MM.1S (cell line): Measurements from ENCODE around the gene PDZD8.

ENCODE experiments used
- DNase-seq: peaks from one replicate; pipeline ENCODE4 v3.0.0-alpha.2; 2015
- H2AFZ ChIP-seq: fragments of 300-600 bp; sonication (generic); 2 replicates; pipeline ENCODE4 v1.6.0; 2016; ENCODE audit warnings: antibody characterized with exemption, low read length
- H3F3A ChIP-seq: fragments of 300-600 bp; sonication (generic); 2 replicates; pipeline ENCODE4 v1.6.1; 2016; ENCODE audit warnings: mild to moderate bottlenecking, antibody characterized with exemption, low read length, moderate library complexity, mixed read lengths; ENCODE audit not compliant: insufficient read depth
- H3K27ac ChIP-seq: fragments of 300-600 bp; sonication (generic); 2 replicates; pipeline ENCODE4 v1.5.1; 2016; ENCODE audit warnings: mild to moderate bottlenecking, low read length
- H3K27me3 ChIP-seq: fragments of 300-600 bp; sonication (generic); replicated peaks from 2 replicates; pipeline ENCODE4 v1.6.0; 2016; ENCODE audit warnings: low read length; ENCODE audit not compliant: insufficient read depth
- H3K36me3 ChIP-seq: fragments of 300-600 bp; sonication (generic); replicated peaks from 2 replicates; pipeline ENCODE4 v1.6.1; 2016; ENCODE audit warnings: mild to moderate bottlenecking, low read length, mixed read lengths; ENCODE audit not compliant: insufficient read depth
- H3K4me1 ChIP-seq: fragments of 300-600 bp; sonication (generic); 2 replicates; pipeline ENCODE4 v1.6.1; 2016; ENCODE audit warnings: low read length, mixed read lengths
- H3K4me2 ChIP-seq: fragments of 300-600 bp; sonication (generic); 2 replicates; pipeline ENCODE4 v1.6.0; 2016; ENCODE audit warnings: low read depth, low read length
- H3K4me3 ChIP-seq: fragments of 300-600 bp; sonication (generic); 2 replicates; pipeline ENCODE4 v1.5.1; 2016; ENCODE audit warnings: low read length, mixed read lengths
- H3K79me2 ChIP-seq: fragments of 300-600 bp; sonication (generic); 2 replicates; pipeline ENCODE4 v1.6.1; 2016; ENCODE audit warnings: mixed run types, low read length, mixed read lengths
- H3K9ac ChIP-seq: fragments of 300-600 bp; sonication (generic); 2 replicates; pipeline ENCODE4 v1.6.1; 2016; ENCODE audit warnings: low read length, mixed read lengths
- H3K9me2 ChIP-seq: fragments of 300-600 bp; sonication (generic); replicated peaks from 2 replicates; pipeline ENCODE4 v1.6.1; 2016; ENCODE audit warnings: mild to moderate bottlenecking, low read length, mixed read lengths; ENCODE audit not compliant: insufficient read depth
- H3K9me3 ChIP-seq: fragments of 300-600 bp; sonication (generic); replicated peaks from 2 replicates; pipeline ENCODE4 v1.6.1; 2016; ENCODE audit warnings: mild to moderate bottlenecking, low read length, mixed read lengths; ENCODE audit not compliant: insufficient read depth
- H4K20me1 ChIP-seq: fragments of 300-600 bp; sonication (generic); 2 replicates; pipeline ENCODE4 v1.6.1; 2016; ENCODE audit warnings: mild to moderate bottlenecking, low read length, moderate library complexity, mixed read lengths; ENCODE audit not compliant: insufficient read depth
- CTCF ChIP-seq: fragments of 300-600 bp; sonication (generic); IDR thresholded peaks from 2 replicates; pipeline ENCODE4 v1.5.1; 2016; ENCODE audit warnings: antibody characterized with exemption, low read length, mixed read lengths
- EZH2 ChIP-seq: fragments of 300-600 bp; sonication (generic); optimal IDR thresholded peaks from 2 replicates; pipeline ENCODE3; 2017; ENCODE audit warnings: low read depth, mild to moderate bottlenecking, antibody characterized with exemption, low read length, mixed read lengths
- EZH2phosphoT487 ChIP-seq: fragments of 300-600 bp; sonication (generic); IDR thresholded peaks from 2 replicates; pipeline ENCODE4 v1.6.1; 2018; ENCODE audit warnings: antibody characterized with exemption, low read length

The PDZD8 gene

DNA sequence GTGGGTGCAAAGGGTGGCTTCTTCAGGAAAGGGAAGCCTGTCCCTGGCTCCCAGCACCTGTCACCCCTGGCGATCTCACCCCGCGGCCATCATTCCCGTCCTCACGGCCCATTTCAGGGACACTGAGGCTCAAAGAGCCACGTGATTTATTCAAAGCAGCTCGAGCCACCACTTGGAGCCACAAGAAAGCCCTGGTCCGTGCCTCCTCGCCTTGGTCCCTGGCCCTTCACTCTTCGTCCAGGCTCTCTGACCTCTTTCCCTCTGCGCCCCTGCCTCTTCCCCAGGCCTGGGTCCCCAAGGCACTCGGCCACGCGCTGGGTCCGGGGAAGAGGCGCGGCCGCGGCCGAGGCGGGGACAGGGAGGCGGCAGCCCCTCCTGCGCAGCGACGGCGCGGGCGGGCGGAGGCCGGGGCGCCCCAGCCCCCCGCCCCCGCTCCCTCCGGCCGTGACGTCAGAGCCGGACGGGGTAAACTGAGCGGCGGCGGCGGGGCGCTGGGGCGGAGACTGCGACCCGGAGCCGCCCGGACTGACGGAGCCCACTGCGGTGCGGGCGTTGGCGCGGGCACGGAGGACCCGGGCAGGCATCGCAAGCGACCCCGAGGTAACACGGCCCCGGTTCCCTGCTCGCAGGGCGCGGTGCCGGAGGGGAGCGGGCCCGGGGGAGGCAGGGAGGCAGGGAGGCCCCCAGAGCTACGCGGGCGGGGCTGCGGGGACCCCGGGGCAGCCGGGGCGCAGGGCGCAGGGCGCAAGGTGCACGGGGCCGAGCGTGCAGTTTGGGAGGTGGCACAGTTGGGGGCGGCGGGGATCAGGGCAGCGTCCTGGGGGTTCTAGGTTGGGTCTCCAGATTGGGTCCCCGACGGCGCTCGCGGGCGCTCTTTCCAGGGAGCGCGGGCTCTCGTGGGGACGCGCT, 134.4 kb downstream of the PDZD8 start, which contains the start of gene SLC18A2:
TSS of gene SLC18A2 (plus strand) at position 494 of the 909 bp plus-strand sequence. CDS start 580 bp downstream, outside the sequence.
- H2AFZ ChIP-seq = no peak within 1 kb of the TSS
- TF ChIP-seq EZH2phosphoT487 (no peak), EZH2 (no peak), CTCF (no peak)

GRCh38 chr10:117239721-117240620, 135.3 kb downstream of the PDZD8 start:
- H4K20me1 ChIP-seq = no peaks in the 10 kb centered on the region
- H3K4me3 ChIP-seq = no peak overlapping the region
- H3K27ac ChIP-seq = no peak overlapping the region
- H2AFZ ChIP-seq = no peak overlapping the region
- TF ChIP-seq CTCF = no peak
- no peak for TF ChIP-seq EZH2
- TF ChIP-seq EZH2phosphoT487 = no peak
- H3K9ac ChIP-seq = no peak overlapping the region
- H3K9me3 ChIP-seq = no peaks in the 10 kb centered on the region
- no peak for DNase-seq
- H3K79me2 ChIP-seq = no peaks in the 10 kb centered on the region
- H3F3A ChIP-seq = no peaks in the 10 kb centered on the region
- H3K4me1 ChIP-seq = no peaks in the 10 kb centered on the region
- no peaks in the 10 kb centered on the region for H3K27me3 ChIP-seq
- H3K36me3 ChIP-seq = no peaks in the 10 kb centered on the region
- no peak overlapping the region for H3K4me2 ChIP-seq
- no peaks in the 10 kb centered on the region for H3K9me2 ChIP-seq

More for the DNA sequence above, 134.4 kb downstream of the PDZD8 start, which contains the start of gene SLC18A2:
- Histone ChIP-seq H3K9me2 (no peaks in the 10 kb centered on the region), H3K9me3 (no peaks in the 10 kb centered on the region), H3K27me3 (no peaks in the 10 kb centered on the region), H4K20me1 (no peaks in the 10 kb centered on the region), H3K27ac (no peak within 1 kb of the TSS), H3K4me1 (no peaks in the 10 kb centered on the region), H3K9ac (no peak within 1 kb of the TSS), H3F3A (no peaks in the 10 kb centered on the region), H3K4me3 (no peak within 1 kb of the TSS), H3K36me3 (no peaks in the 10 kb centered on the region), H3K4me2 (no peak within 1 kb of the TSS), H3K79me2 (no peaks in the 10 kb centered on the region)
- DNase-seq = no peak

DNA sequence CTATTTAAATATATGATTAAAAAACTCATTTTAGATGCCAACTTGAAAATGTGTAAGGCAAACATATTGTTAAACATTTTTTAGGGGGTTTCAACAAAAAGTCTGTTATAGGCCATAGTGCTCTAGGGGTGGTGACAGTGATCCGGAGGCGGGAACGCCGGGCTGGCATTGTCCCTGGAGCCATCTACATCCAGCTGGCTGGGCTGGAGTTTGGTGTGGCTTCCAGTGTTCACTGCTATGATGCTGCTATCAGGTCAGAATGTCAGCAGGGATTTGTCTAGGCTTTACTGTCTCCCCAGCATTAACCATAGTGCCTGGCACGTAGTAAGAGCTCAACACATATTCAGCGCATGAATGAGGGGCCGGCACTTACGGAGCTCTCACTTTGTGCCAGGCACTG, 136.2 kb downstream of the PDZD8 start:
- Histone ChIP-seq H3K79me2 (no peaks in the 10 kb centered on the region), H3K4me1 (no peaks in the 10 kb centered on the region), H3K9me3 (no peaks in the 10 kb centered on the region), H3K4me2 (no peak overlapping the region), H3K36me3 (no peaks in the 10 kb centered on the region), H3K9ac (no peak overlapping the region), H3K4me3 (no peak overlapping the region), H3K27ac (no peak overlapping the region), H3K27me3 (no peaks in the 10 kb centered on the region), H3K9me2 (no peaks in the 10 kb centered on the region), H2AFZ (no peak overlapping the region), H3F3A (no peaks in the 10 kb centered on the region), H4K20me1 (no peaks in the 10 kb centered on the region)
- no peak for DNase-seq
- TF ChIP-seq CTCF = no peak
- no peak for TF ChIP-seq EZH2phosphoT487
